ENCODE measurements around the gene NELFB. TPM values are rescaled to one million over a fixed set of nuclear protein-coding genes. Genes with fewer than 3 reads are reported as not detected.

The NELFB gene
- total and polyA plus RNA-seq, 9 of the 15 experiments (the other 6 are each of a cell fraction or from before 2014, with no cell fraction given): 0.24 to 84.0 (median 29.7) TPM

- TF ChIP-seq RREB1 (CRISPR knock-in tag; IDR thresholded peaks at IDR 0.05): no peak
- TF ChIP-seq ZFX (CRISPR knock-in tag; IDR thresholded peaks at IDR 0.05): peak; percentile 30; the same call in 1 of the 2 replicates
- peak; percentile 95 for TF ChIP-seq POLR2G (IDR thresholded peaks at IDR 0.05; ENCODE audit: low read depth, low read length)
- TF ChIP-seq E2F5 (CRISPR knock-in tag; IDR thresholded peaks at IDR 0.05): 0 out of 2 replicates have a peak, but pooled peaks have one; percentile 22
- TF ChIP-seq ZNF280B (CRISPR knock-in tag; IDR thresholded peaks at IDR 0.05): no peak
- TF ChIP-seq ZNF23 (CRISPR knock-in tag; IDR thresholded peaks at IDR 0.05): no peak
- TF ChIP-seq TAF9B (IDR thresholded peaks at IDR 0.05; ENCODE audit: partially characterized antibody): no peak
- TF ChIP-seq STAT5A (IDR thresholded peaks at IDR 0.05; ENCODE audit: borderline replicate concordance, low read length): no peak
- TF ChIP-seq BRD4 (IDR thresholded peaks at IDR 0.05): no peak
- TF ChIP-seq POLR3G (IDR thresholded peaks at IDR 0.05; ENCODE audit: extremely low read depth, insufficient read length, insufficient replicate concordance): no peak
- no peak for TF ChIP-seq NR1H2 (CRISPR knock-in tag; IDR thresholded peaks at IDR 0.05)
Measured at GRCh38 chr9:137240841-137241489, 14.2 kb upstream of the NELFB start, which contains the start of gene TUBB4B (continued).
